Esophagus muscularis mucosa (tissue), 4 donors: ENCODE data around the gene ULBP3. TPM values are rescaled to one million over a fixed set of nuclear protein-coding genes. Genes with fewer than 3 reads are reported as not detected.
"Not testable (repeated sequence)": the region's sequence is repeated elsewhere in the genome, so short reads cannot be mapped to it uniquely, and the experiment has no call there.

Experiments used
- DNase-seq: peaks from one replicate; pipeline ENCODE4 v3.0.0-alpha.2; 2017; ENCODE audit errors: extremely low spot score
- H3K27ac ChIP-seq, 4 donors: fragments of 200-600 bp; sonication (generic); replicated peaks in 1 of 4; 1 replicate in 3 of 4; 2 replicates in 1 of 4; pipeline ENCODE4 v1.5.1; 2016 to 2019; ENCODE audit warnings: mild to moderate bottlenecking in 1 of 4
- H3K27me3 ChIP-seq, 4 donors: fragments of 200-600 bp; sonication (generic); one replicate each; pipeline versions ENCODE4 v1.5.1 to v1.6.0; 2016 to 2019
- H3K36me3 ChIP-seq, 4 donors: fragments of 200-600 bp; sonication (generic); one replicate each; pipeline ENCODE4 v1.5.1; 2016 to 2019
- H3K4me1 ChIP-seq, 4 donors: fragments of 200-600 bp; sonication (generic); one replicate each; pipeline ENCODE4 v1.5.1; 2016 to 2019
- H3K4me3 ChIP-seq, 4 donors: fragments of 200-600 bp; sonication (generic); 1 replicate in 2 of 4; 2 replicates in 2 of 4; pipeline ENCODE4 v1.5.1; 2016 to 2019; ENCODE audit warnings: mild to moderate bottlenecking in 4 of 4, moderate library complexity in 1 of 4
- H3K9me3 ChIP-seq, 4 donors: fragments of 200-600 bp; sonication (generic); 1 replicate in 3 of 4; 2 replicates in 1 of 4; pipeline ENCODE4 v1.5.1; 2016 to 2019
- CTCF ChIP-seq, 3 experiments: fragments of 200-600 bp in 2 of 3; fragments of 450-650 bp in 1 of 3; sonication (generic) in 2 of 3; IDR thresholded peaks; one replicate each; pipeline ENCODE4 v1.5.1; 2017 to 2019; ENCODE audit warnings: antibody characterized with exemption in 3 of 3, mild to moderate bottlenecking in 2 of 3, moderate library complexity in 1 of 3
- EP300 ChIP-seq: sonication (generic); formaldehyde crosslinking; IDR thresholded peaks from one replicate; pipeline ENCODE4 v1.6.1; 2017; ENCODE audit warnings: antibody characterized with exemption
- POLR2A ChIP-seq: fragments of 450-650 bp; IDR thresholded peaks from one replicate; pipeline ENCODE4 v1.6.1; 2017; ENCODE audit warnings: antibody characterized with exemption, moderate library complexity, mild to moderate bottlenecking, low read depth
- POLR2AphosphoS5 ChIP-seq, 2 donors: sonication (generic); formaldehyde crosslinking; IDR thresholded peaks; one replicate each; pipeline ENCODE4 v1.6.1; 2017; ENCODE audit warnings: antibody characterized with exemption in 2 of 2
- whole genome bisulfite sequencing: methylation state at CpG from one replicate; pipeline ENCODE4 v1.1.5; 2018; 5-methylcytosine and 5-hydroxymethylcytosine counted together
- intact Hi-C: fragments of 100-400 bp; cut with DNase I; formaldehyde crosslinking; loops from one replicate; pipeline ENCODE4 v1.15.1; 2023
- total RNA-seq, 4 donors: library from RNA; depleted of rRNA; stranded (reverse); fragments of >200 nt; gene quantifications; one replicate each; pipeline versions ENCODE4 v1.1.0 to v1.2.1, GENCODE V29; 2016

The ULBP3 gene
- total RNA-seq, 4 donors from 2014 or later, result 0.50 to 0.86 (median 0.65) TPM; not detected in 1

GRCh38 chr6:150024646-150025155, 44.2 kb downstream of the ULBP3 start:
- H3K4me1 ChIP-seq, result peaks cover 13 to 16% (median 15%) of the 10 kb centered on the region in 4 donors
- H3K4me3 ChIP-seq, result peak overlapping the region in 1 of 4 donors; percentile 37
- 48% methylated on average over 8 of the region's 11 CpGs for WGBS
- H3K36me3 ChIP-seq, result no peaks in the 10 kb centered on the region
- no peak for TF ChIP-seq CTCF (IDR thresholded peaks at IDR 0.05)
- no peak for TF ChIP-seq EP300
- TF ChIP-seq POLR2AphosphoS5 (IDR thresholded peaks at IDR 0.05), result no peak
- TF ChIP-seq POLR2A, result no peak
- H3K9me3 ChIP-seq, result no peaks in the 10 kb centered on the region
- H3K27ac ChIP-seq, result no peak overlapping the region
- DNase-seq, result no peak
- peaks cover 0 to 56% (median 13%) of the 10 kb centered on the region in 4 donors for H3K27me3 ChIP-seq
- intact Hi-C loops, result no loop called here

GRCh38 chr6:150024021-150024420, 44.9 kb downstream of the ULBP3 start:
- H3K4me3 ChIP-seq, intact Hi-C loops, H3K36me3 ChIP-seq, H3K9me3 ChIP-seq, H3K27ac ChIP-seq, DNase-seq: not testable (repeated sequence)
- peaks cover 0 to 55% (median 14%) of the 10 kb centered on the region in 4 donors for H3K27me3 ChIP-seq
- WGBS, result 100% methylated on average over 1 of the region's 2 CpGs
- H3K4me1 ChIP-seq, result peaks cover 13 to 16% (median 15%) of the 10 kb centered on the region in 4 donors

GRCh38 chr6:150021870-150022269, 47.1 kb downstream of the ULBP3 start:
- H3K27ac ChIP-seq, DNase-seq, H3K9me3 ChIP-seq, H3K4me3 ChIP-seq, intact Hi-C loops, H3K36me3 ChIP-seq: not testable (repeated sequence)
- peaks cover 13 to 18% (median 15%) of the 10 kb centered on the region in 4 donors for H3K4me1 ChIP-seq
- WGBS, result 96% methylated on average over 2 of the region's 6 CpGs
- H3K27me3 ChIP-seq, result peaks cover 0 to 59% (median 20%) of the 10 kb centered on the region in 4 donors

GRCh38 chr6:150018846-150019580, 49.9 kb downstream of the ULBP3 start:
- H3K4me3 ChIP-seq, result no peak overlapping the region
- no peak for DNase-seq
- no peaks in the 10 kb centered on the region for H3K9me3 ChIP-seq
- TF ChIP-seq CTCF (IDR thresholded peaks at IDR 0.05), result no peak
- TF ChIP-seq POLR2A, result no peak
- no peak for TF ChIP-seq POLR2AphosphoS5 (IDR thresholded peaks at IDR 0.05)
- WGBS, result 68% methylated on average over 6 of the region's 6 CpGs
- peaks cover 0 to 20% (median 8%) of the 10 kb centered on the region in 4 donors for H3K4me1 ChIP-seq
- H3K36me3 ChIP-seq, result no peaks in the 10 kb centered on the region
- H3K27ac ChIP-seq, result no peak overlapping the region
- H3K27me3 ChIP-seq, result peaks cover 5 to 59% (median 29%) of the 10 kb centered on the region in 4 donors
- intact Hi-C loops, result no loop called here

- H3K36me3 ChIP-seq, DNase-seq, H3K9me3 ChIP-seq, H3K4me3 ChIP-seq, H3K27ac ChIP-seq: not testable (repeated sequence)
- intact Hi-C loops, result loop anchor here (1.0 kb wide), 1 partner anchor 83 kb away; no protein-coding TSS in a partner anchor
- Histone ChIP-seq H3K4me1 (peaks cover 0 to 20% (median 8%) of the 10 kb centered on the region in 4 donors), H3K27me3 (peaks cover 5 to 70% (median 41%) of the 10 kb centered on the region in 4 donors)
- 4% methylated on average over 5 of the region's 5 CpGs for WGBS
Observed at GRCh38 chr6:150017186-150017521, 51.8 kb downstream of the ULBP3 start.

- intact Hi-C loops, result loop anchor here (1.0 kb wide), 1 partner anchor 82 kb away; no protein-coding TSS in a partner anchor
- WGBS, result 30% methylated on average over 6 of the region's 6 CpGs
- Histone ChIP-seq H3K4me3 (no peak overlapping the region), H3K27ac (no peak overlapping the region), H3K27me3 (peaks cover 5 to 75% (median 42%) of the 10 kb centered on the region in 4 donors), H3K9me3 (no peaks in the 10 kb centered on the region), H3K4me1 (peaks cover 0 to 20% (median 8%) of the 10 kb centered on the region in 4 donors), H3K36me3 (no peaks in the 10 kb centered on the region)
- TF ChIP-seq POLR2A (no peak), POLR2AphosphoS5 (IDR thresholded peaks at IDR 0.05) (peak in 1 of 2 donors; percentile 25), EP300 (no peak), CTCF (IDR thresholded peaks at IDR 0.05) (peak; percentile 73 to 83 (median 77))
- DNase-seq, result no peak
Observed at GRCh38 chr6:150016324-150017185, 52.4 kb downstream of the ULBP3 start.

GRCh38 chr6:150015281-150016001, 53.5 kb downstream of the ULBP3 start:
- 7% methylated on average over 15 of the region's 15 CpGs for WGBS
- H3K4me1 ChIP-seq, result peaks cover 0 to 20% (median 8%) of the 10 kb centered on the region in 4 donors
- intact Hi-C loops, H3K4me3 ChIP-seq, DNase-seq, H3K36me3 ChIP-seq, H3K9me3 ChIP-seq, H3K27ac ChIP-seq: not testable (repeated sequence)
- peaks cover 5 to 83% (median 42%) of the 10 kb centered on the region in 4 donors for H3K27me3 ChIP-seq
